Activated CD8-positive, alpha-beta T cell treated with anti-CD3 and anti-CD28 coated beads for 36 hours (primary cell): Measurements from ENCODE around the gene SWI5. TPM values are rescaled to one million over a fixed set of nuclear protein-coding genes. Genes with fewer than 3 reads are reported as not detected.

ENCODE experiments used
- ATAC-seq: fragments of 200-7000 bp; cut with Tn5 transposase; one replicate; pipeline ENCODE4 v1.10.0; 2021; ENCODE audit warnings: mild to moderate bottlenecking, moderate library complexity
- CTCF ChIA-PET: fragments of 350-600 bp; sonication (Branson Sonifier 250); formaldehyde crosslinking; loops from one replicate; lab custom pipeline; 2021; ENCODE audit warnings: antibody characterized with exemption; lab: Charles Lee
- POLR2A ChIA-PET: fragments of 350-600 bp; sonication (Branson Sonifier 250); formaldehyde crosslinking; loops from one replicate; lab custom pipeline; 2021; ENCODE audit warnings: antibody characterized with exemption; lab: Charles Lee
- DNase-seq: peaks from one replicate; pipeline ENCODE4 v3.0.0-alpha.2; 2020
- H3K27ac Mint-ChIP-seq: one replicate; pipeline ENCODE4 v1.8.0; 2021; ENCODE audit warnings: mild to moderate bottlenecking, mixed read lengths
- H3K27me3 Mint-ChIP-seq: one replicate; pipeline ENCODE4 v1.8.0; 2021; ENCODE audit warnings: mixed read lengths
- H3K36me3 Mint-ChIP-seq: one replicate; pipeline ENCODE4 v1.8.0; 2021; ENCODE audit warnings: low read depth, mixed read lengths
- H3K4me1 Mint-ChIP-seq: one replicate; pipeline ENCODE4 v1.8.0; 2021; ENCODE audit warnings: low read depth, mixed read lengths
- H3K4me3 Mint-ChIP-seq: one replicate; pipeline ENCODE4 v1.8.0; 2021; ENCODE audit warnings: mild to moderate bottlenecking, moderate library complexity, mixed read lengths
- H3K9me3 Mint-ChIP-seq: one replicate; pipeline ENCODE4 v1.8.0; 2021; ENCODE audit warnings: mixed read lengths
- CTCF ChIP-seq: fragments of 200-600 bp; IDR thresholded peaks from one replicate; pipeline ENCODE4 v1.8.0; 2022; ENCODE audit warnings: antibody characterized with exemption, mild to moderate bottlenecking
- intact Hi-C: fragments of 100-400 bp; cut with micrococcal nuclease; formaldehyde crosslinking; loops from one replicate; pipeline ENCODE4 v1.10.0; 2022
- total RNA-seq, 2 experiments: library from RNA; stranded (reverse); gene quantifications; one replicate each; pipeline ENCODE4 v1.2.3, GENCODE V29; 2021

SWI5 gene
- total RNA-seq, 2 experiments from 2014 or later, result 12.4 to 13.3 TPM

DNA sequence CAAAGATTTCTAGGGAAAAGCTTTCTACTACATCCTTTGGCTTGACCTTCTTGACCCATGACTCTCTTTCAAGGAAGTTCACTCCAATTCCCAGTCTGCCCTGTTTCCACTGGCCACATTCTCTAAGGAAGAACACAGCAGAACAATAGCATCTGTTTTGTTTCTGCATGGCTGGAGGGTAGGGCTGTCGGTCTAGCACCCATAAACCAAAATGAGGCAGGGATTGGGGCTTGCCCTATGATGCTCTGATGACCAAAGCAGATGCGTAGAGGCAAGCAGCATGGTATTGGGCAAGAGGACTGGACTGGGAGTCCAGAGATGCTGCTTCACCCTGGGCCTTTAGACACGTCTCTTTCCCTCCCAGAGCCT lies 24.4 kb upstream of the SWI5 start:
- intact Hi-C loops, result no loop called here
- no peak for TF ChIP-seq CTCF
- Mint-ChIP-seq H3K27ac (no peak overlapping the region), H3K36me3 (no peaks in the 10 kb centered on the region), H3K27me3 (peaks cover 5% of the 10 kb centered on the region), H3K9me3 (no peaks in the 10 kb centered on the region), H3K4me1 (peaks cover 12% of the 10 kb centered on the region), H3K4me3 (peak overlapping the region; percentile 74)
- no peak for DNase-seq
- ChIA-PET CTCF (interaction anchor here (1.4 to 1.6 kb wide), 2 partner anchors 11 to 134 kb away, joined by 3 to 4 read pairs; no protein-coding TSS in a partner anchor), POLR2A (interaction anchor here (1.2 kb wide), 1 partner anchor 91 kb away, joined by 3 read pairs; no protein-coding TSS in a partner anchor)
- ATAC-seq, result no peak

GRCh38 chr9:128252317-128253139 lies 23.5 kb upstream of the SWI5 start:
- POLR2A ChIA-PET, result interaction anchor here (1.1 to 1.2 kb wide), 2 partner anchors 73 to 92 kb away, joined by 3 read pairs; no protein-coding TSS in a partner anchor
- no peak overlapping the region for H3K4me3 Mint-ChIP-seq
- no peaks in the 10 kb centered on the region for H3K9me3 Mint-ChIP-seq
- no peak for TF ChIP-seq CTCF
- peaks cover 5% of the 10 kb centered on the region for H3K27me3 Mint-ChIP-seq
- peaks cover 12% of the 10 kb centered on the region for H3K4me1 Mint-ChIP-seq
- CTCF ChIA-PET, result interaction anchor here (0.8 to 3.9 kb wide), 5 partner anchors 10 to 135 kb away, joined by 3 to 19 read pairs (median 4); no protein-coding TSS in a partner anchor
- H3K36me3 Mint-ChIP-seq, result peaks cover 1% of the 10 kb centered on the region
- H3K27ac Mint-ChIP-seq, result no peak overlapping the region
- DNase-seq, result no peak
- ATAC-seq, result no peak
- intact Hi-C loops, result no loop called here

DNA sequence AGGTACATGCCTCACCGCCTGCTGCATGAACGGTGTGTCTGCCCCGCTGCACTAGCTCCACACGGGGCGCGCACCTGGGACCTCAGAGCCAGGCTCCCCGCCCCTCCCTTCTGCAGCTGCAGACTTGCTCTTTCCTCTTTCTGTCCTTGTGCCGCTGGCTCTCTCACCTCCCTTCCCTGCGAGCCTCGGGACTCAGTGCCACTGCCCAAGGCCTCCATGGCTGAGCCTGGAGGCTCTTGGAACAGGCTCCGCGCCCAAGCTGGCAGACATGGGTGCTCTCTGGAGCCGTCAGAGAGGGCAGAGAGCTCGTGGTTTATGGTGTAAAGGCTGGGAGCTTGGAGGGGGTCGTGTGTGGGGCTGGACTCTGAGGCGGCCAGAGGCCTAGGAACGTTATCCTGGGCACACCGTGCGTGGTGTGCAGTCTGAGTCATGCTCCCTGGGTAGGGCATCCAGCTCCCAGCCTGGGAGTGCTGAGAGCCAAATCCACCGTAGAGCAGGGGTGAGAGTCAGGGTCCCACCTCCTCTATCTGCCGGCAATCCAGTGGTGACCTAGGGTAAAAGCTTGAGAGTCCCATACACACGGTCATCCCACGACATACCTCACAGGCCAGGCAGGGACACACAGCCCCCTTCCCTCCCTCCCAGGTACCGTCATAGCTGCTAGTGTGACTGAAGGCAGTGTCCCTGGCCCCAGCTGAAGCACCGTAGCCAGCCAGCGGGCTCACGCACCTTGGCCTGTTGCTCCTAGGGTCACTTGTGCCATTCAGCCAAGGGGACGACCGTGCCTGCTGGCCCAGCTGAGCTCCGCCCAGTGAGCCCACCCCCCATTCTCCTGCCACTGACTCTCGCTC lies 22.7 kb upstream of the SWI5 start:
- POLR2A ChIA-PET, result interaction anchor here (1.1 kb wide), 1 partner anchor 72 kb away, joined by 3 read pairs; no protein-coding TSS in a partner anchor
- H3K36me3 Mint-ChIP-seq, result peaks cover 3% of the 10 kb centered on the region
- H3K4me1 Mint-ChIP-seq, result peaks cover 12% of the 10 kb centered on the region
- no peak for TF ChIP-seq CTCF
- no peak overlapping the region for H3K27ac Mint-ChIP-seq
- no peaks in the 10 kb centered on the region for H3K9me3 Mint-ChIP-seq
- no peak for ATAC-seq
- DNase-seq, result no peak
- CTCF ChIA-PET, result interaction anchor here (1.1 to 3.9 kb wide), 6 partner anchors 9 to 136 kb away, joined by 3 to 19 read pairs (median 4); no protein-coding TSS in a partner anchor
- H3K27me3 Mint-ChIP-seq, result peaks cover 5% of the 10 kb centered on the region
- no peak overlapping the region for H3K4me3 Mint-ChIP-seq
- intact Hi-C loops, result no loop called here

GRCh38 chr9:128253991-128254346 lies 22.1 kb upstream of the SWI5 start:
- peaks cover 5% of the 10 kb centered on the region for H3K27me3 Mint-ChIP-seq
- TF ChIP-seq CTCF, result no peak
- no peak overlapping the region for H3K27ac Mint-ChIP-seq
- no peaks in the 10 kb centered on the region for H3K9me3 Mint-ChIP-seq
- peaks cover 3% of the 10 kb centered on the region for H3K36me3 Mint-ChIP-seq
- H3K4me1 Mint-ChIP-seq, result peaks cover 12% of the 10 kb centered on the region
- DNase-seq (no peak), ATAC-seq (no peak)
- intact Hi-C loops, result no loop called here
- no peak overlapping the region for H3K4me3 Mint-ChIP-seq
- ChIA-PET CTCF (interaction anchor here (1.1 to 3.9 kb wide), 5 partner anchors 8 to 108 kb away, joined by 4 to 19 read pairs (median 7); no protein-coding TSS in a partner anchor), POLR2A (interaction anchor here (0.8 kb wide), 1 partner anchor 67 kb away, joined by 3 read pairs; no protein-coding TSS in a partner anchor)
